Body of pancreas (tissue), 4 donors: ENCODE results near the gene RAPGEF5.

Source experiments
- POLR2A ChIP-seq, 3 donors: fragments of 450-650 bp; IDR thresholded peaks; one replicate each; pipeline ENCODE4 v1.6.1; 2016; ENCODE audit warnings: antibody characterized with exemption in 3 of 3, mild to moderate bottlenecking in 2 of 3
- TF ChIP-seq, protein P1 (sequence below), 7 experiments: fragments of 450-650 bp in 4 of 7; fragments of 200-600 bp in 3 of 7; sonication (generic) in 3 of 7; IDR thresholded peaks; one replicate each; pipeline ENCODE4 v1.5.1; 2016 to 2019; ENCODE audit warnings: antibody characterized with exemption in 7 of 7

DNA sequence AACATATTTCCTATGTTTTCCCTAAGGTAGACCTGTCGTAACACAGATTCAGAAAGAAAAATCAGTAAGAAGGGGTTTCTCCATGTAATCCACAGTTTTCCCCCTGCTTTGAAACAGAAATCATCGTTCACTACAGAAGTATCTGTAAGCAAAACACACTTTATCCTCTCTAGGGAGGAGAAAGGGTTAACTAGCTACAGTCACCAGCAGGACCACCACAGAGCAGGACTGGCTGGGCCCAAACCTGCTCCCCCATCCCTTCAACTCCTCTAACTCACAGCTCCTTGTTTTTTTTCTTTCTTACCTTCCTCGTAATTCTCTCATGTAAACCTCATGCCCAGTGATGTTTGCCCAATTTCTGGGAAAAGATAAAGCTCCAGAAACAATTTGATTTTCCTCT lies 167.7 kb downstream of the RAPGEF5 start:
- TF ChIP-seq, protein P1, sequence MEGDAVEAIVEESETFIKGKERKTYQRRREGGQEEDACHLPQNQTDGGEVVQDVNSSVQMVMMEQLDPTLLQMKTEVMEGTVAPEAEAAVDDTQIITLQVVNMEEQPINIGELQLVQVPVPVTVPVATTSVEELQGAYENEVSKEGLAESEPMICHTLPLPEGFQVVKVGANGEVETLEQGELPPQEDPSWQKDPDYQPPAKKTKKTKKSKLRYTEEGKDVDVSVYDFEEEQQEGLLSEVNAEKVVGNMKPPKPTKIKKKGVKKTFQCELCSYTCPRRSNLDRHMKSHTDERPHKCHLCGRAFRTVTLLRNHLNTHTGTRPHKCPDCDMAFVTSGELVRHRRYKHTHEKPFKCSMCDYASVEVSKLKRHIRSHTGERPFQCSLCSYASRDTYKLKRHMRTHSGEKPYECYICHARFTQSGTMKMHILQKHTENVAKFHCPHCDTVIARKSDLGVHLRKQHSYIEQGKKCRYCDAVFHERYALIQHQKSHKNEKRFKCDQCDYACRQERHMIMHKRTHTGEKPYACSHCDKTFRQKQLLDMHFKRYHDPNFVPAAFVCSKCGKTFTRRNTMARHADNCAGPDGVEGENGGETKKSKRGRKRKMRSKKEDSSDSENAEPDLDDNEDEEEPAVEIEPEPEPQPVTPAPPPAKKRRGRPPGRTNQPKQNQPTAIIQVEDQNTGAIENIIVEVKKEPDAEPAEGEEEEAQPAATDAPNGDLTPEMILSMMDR (IDR thresholded peaks at IDR 0.05) = no peak
- no peak for TF ChIP-seq POLR2A (IDR thresholded peaks at IDR 0.05)
